Endothelial cell of umbilical vein (primary cell): Measurements from ENCODE around the gene MLF2. TPM values are rescaled to one million over a fixed set of nuclear protein-coding genes. Genes with fewer than 3 reads are reported as not detected.

Experiments used
- BruUV-seq: library from RNA; stranded (reverse); fragments of 400-500 nt; replicated peaks from 2 replicates; lab custom pipeline; 2021; lab: Mats Ljungman, UMichigan
- CTCF ChIA-PET: fragments of 300-600, 350-600 bp; sonication (Branson Sonifier 250); formaldehyde crosslinking; loops from one replicate; lab custom pipeline; 2021; ENCODE audit warnings: antibody characterized with exemption, inconsistent platforms; lab: Charles Lee
- POLR2A ChIA-PET: fragments of 300-600, 350-600 bp; sonication (Branson Sonifier 250); formaldehyde crosslinking; loops from one replicate; lab custom pipeline; 2021; ENCODE audit warnings: antibody characterized with exemption, inconsistent platforms; lab: Charles Lee
- DNase-seq: peaks from one replicate; pipeline ENCODE4 v3.0.0-alpha.2; 2011; ENCODE audit warnings: low read depth, low spot score
- FAIRE-seq: peaks from 2 replicates; lab custom pipeline; 2011; peaks lifted over from hg19 to GRCh38; lab: Jason Lieb, UNC
- H2AFZ ChIP-seq: 2 replicates; pipeline ENCODE4 v1.6.0; 2012; ENCODE audit warnings: low read depth, low read length, control low read depth, inconsistent platforms
- H3K27ac ChIP-seq: 2 replicates; pipeline ENCODE4 v1.5.1; 2011; ENCODE audit warnings: low read depth, mild to moderate bottlenecking, control low read depth, low read length, moderate library complexity; ENCODE audit not compliant: insufficient read depth
- H3K27me3 ChIP-seq, 2 experiments: 2 replicates each; pipeline versions ENCODE4 v1.6.0 to v1.6.1; 2011; ENCODE audit warnings: low read length in 2 of 2, mixed read lengths in 1 of 2; ENCODE audit not compliant: control insufficient read depth in 2 of 2, insufficient read depth in 2 of 2
- H3K36me3 ChIP-seq, 2 experiments: 2 replicates in 1 of 2; 3 replicates in 1 of 2; pipeline ENCODE4 v1.5.1; 2011; ENCODE audit warnings: low read length in 2 of 2, mild to moderate bottlenecking in 1 of 2, moderate library complexity in 1 of 2; ENCODE audit not compliant: control insufficient read depth in 2 of 2, insufficient read depth in 2 of 2; ENCODE audit errors: extremely low read depth in 1 of 2
- H3K4me1 ChIP-seq: 3 replicates; pipeline ENCODE4 v1.5.1; 2011; ENCODE audit warnings: mild to moderate bottlenecking, low read length; ENCODE audit not compliant: control insufficient read depth, insufficient read depth; ENCODE audit errors: extremely low read depth
- H3K4me2 ChIP-seq: 2 replicates; pipeline ENCODE4 v1.6.1; 2011; ENCODE audit warnings: low read length, control low read depth, mixed read lengths; ENCODE audit not compliant: insufficient read depth
- H3K4me3 ChIP-seq, 3 experiments: fragments of 200-600 bp in 1 of 3; sonication (generic), shearing (Covaris generic) in 1 of 3; replicated peaks in 1 of 3; 2 replicates each; pipeline ENCODE4 v1.5.1; 2011 to 2016; ENCODE audit warnings: control low read depth in 3 of 3, low read length in 3 of 3, mild to moderate bottlenecking in 2 of 3, inconsistent platforms in 1 of 3, low read depth in 1 of 3, moderate library complexity in 1 of 3; ENCODE audit not compliant: insufficient read depth in 1 of 3
- H3K79me2 ChIP-seq: 2 replicates; pipeline ENCODE4 v1.6.0; 2012; ENCODE audit warnings: low read length, inconsistent platforms; ENCODE audit not compliant: control insufficient read depth, insufficient read depth
- H3K9ac ChIP-seq: replicated peaks from 2 replicates; pipeline ENCODE3; 2011; ENCODE audit warnings: low read length, control low read depth; ENCODE audit not compliant: insufficient read depth; ENCODE audit errors: extremely low read depth
- H3K9me1 ChIP-seq: replicated peaks from 3 replicates; pipeline ENCODE4 v1.6.0; 2011; ENCODE audit warnings: mild to moderate bottlenecking, low read length; ENCODE audit not compliant: control insufficient read depth, insufficient read depth; ENCODE audit errors: extremely low read depth
- H3K9me3 ChIP-seq: replicated peaks from 2 replicates; pipeline ENCODE4 v1.5.1; 2012; ENCODE audit warnings: low read length, inconsistent platforms; ENCODE audit not compliant: control insufficient read depth, insufficient read depth
- H4K20me1 ChIP-seq: replicated peaks from 2 replicates; pipeline ENCODE3; 2011; ENCODE audit warnings: mild to moderate bottlenecking, low read length; ENCODE audit not compliant: control insufficient read depth, insufficient read depth; ENCODE audit errors: extremely low read depth
- CTCF ChIP-seq, 2 donors: IDR thresholded peaks; 1 replicate in 1 of 2; 2 replicates in 1 of 2; pipeline ENCODE4 v1.5.1; 2011; ENCODE audit warnings: low read length in 2 of 2, mild to moderate bottlenecking in 2 of 2, moderate library complexity in 2 of 2, control low read depth in 1 of 2, inconsistent platforms in 1 of 2, low read depth in 1 of 2; ENCODE audit not compliant: insufficient read depth in 1 of 2; ENCODE audit errors: extremely low read depth in 1 of 2
- EZH2 ChIP-seq: IDR thresholded peaks from 2 replicates; pipeline ENCODE4 v1.6.1; 2012; ENCODE audit warnings: borderline replicate concordance, low read depth, mild to moderate bottlenecking, moderate library complexity, low read length, inconsistent platforms; ENCODE audit not compliant: severe bottlenecking
- JUN ChIP-seq: IDR thresholded peaks from 2 replicates; pipeline ENCODE4 v1.6.1; 2011; ENCODE audit warnings: borderline replicate concordance, low read depth; ENCODE audit not compliant: insufficient read length, insufficient read depth
- POLR2A ChIP-seq: IDR thresholded peaks from 2 replicates; pipeline ENCODE4 v1.6.1; 2012; ENCODE audit warnings: low read depth, mild to moderate bottlenecking, control low read depth, low read length
- dilution Hi-C: fragments of 300-500 bp; cut with MboI; formaldehyde crosslinking; loops from one replicate; pipeline ENCODE4 v1.15.0; 2019; ENCODE audit warnings: low sequenced_read_pairs; ENCODE audit not compliant: extremely low pct_ligation_motif_present
- intact Hi-C: fragments of 100-400 bp; cut with micrococcal nuclease; formaldehyde crosslinking; loops from one replicate; pipeline ENCODE4 v1.10.0; 2022
- polyA plus RNA-seq, 4 experiments: library from polyadenylated mRNA; depleted of rRNA in 3 of 4; stranded (reverse) in 3 of 4; unstranded in 1 of 4; fragments of >200 nt; gene quantifications; 2 replicates each; pipeline versions ENCODE4 v1.2.1 to v1.2.3, GENCODE V29; 2011 to 2012; ENCODE audit warnings: missing spikeins in 1 of 4
- total RNA-seq: library from RNA; stranded (reverse); gene quantifications from 2 replicates; pipeline ENCODE4 v1.2.3, GENCODE V29; 2021

MLF2 gene
- total and polyA plus RNA-seq, 2 donors (not counting 3 experiments of a cell fraction or from before 2014, with no cell fraction given) = 147 to 306 TPM

GRCh38 chr12:6767353-6768319 lies 14.7 kb upstream of the MLF2 start:
- DNase-seq (peak; percentile 32), FAIRE-seq (peak; percentile 75)
- Histone ChIP-seq H3K79me2 (peaks cover 32% of the 10 kb centered on the region), H3K4me1 (peaks cover 38% of the 10 kb centered on the region), H3K9me1 (no peaks in the 10 kb centered on the region), H2AFZ (peak overlapping the region; percentile 14), H3K27me3 (no peaks in the 10 kb centered on the region), H4K20me1 (no peaks in the 10 kb centered on the region), H3K9ac (peak overlapping the region; percentile 66), H3K4me2 (peak overlapping the region; percentile 68), H3K4me3 (peak overlapping the region; percentile 70 to 91 (median 89)), H3K27ac (peak overlapping the region; percentile 36), H3K36me3 (peaks cover 0 to 23% of the 10 kb centered on the region in 2 experiments), H3K9me3 (no peaks in the 10 kb centered on the region)
- BruUV-seq = TSS peak; percentile 1
- ChIA-PET POLR2A (interaction anchor here (0.6 to 2.5 kb wide), 6 partner anchors 10 to 79 kb away, joined by 4 to 43 read pairs (median 12); partner anchors contain the start of genes COPS7A, GPR162, MLF2 and ZNF384), CTCF (interaction anchor here (1.0 to 8.4 kb wide), 16 partner anchors 10 to 162 kb away, joined by 3 to 234 read pairs (median 6); partner anchors contain the start of genes GPR162, MLF2 and USP5)
- peak; percentile 19 for TF ChIP-seq POLR2A
- TF ChIP-seq EZH2 = no peak
- dilution Hi-C loops = no loop called here
- intact Hi-C loops = loop anchor here (1.0 to 2.0 kb wide), 2 partner anchors 12 to 161 kb away; partner anchors contain the start of gene CHD4

GRCh38 chr12:6766651-6767349 lies 13.9 kb upstream of the MLF2 start:
- no peak overlapping the region for H2AFZ ChIP-seq
- TF ChIP-seq CTCF (IDR thresholded peaks at IDR 0.05; ENCODE audit: extremely low read depth in 1 of 2, insufficient read depth in 1 of 2, low read depth in 1 of 2, low read length in 2 of 2) (peak; percentile 60 to 64), JUN (no peak)
- intact Hi-C loops = loop anchor here (1.0 to 2.0 kb wide), 2 partner anchors 13 to 160 kb away; partner anchors contain the start of gene CHD4
- no peaks in the 10 kb centered on the region for H3K9me1 ChIP-seq
- peaks cover 0 to 23% of the 10 kb centered on the region in 2 experiments for H3K36me3 ChIP-seq
- H3K27ac ChIP-seq = peak overlapping the region; percentile 36
- peak overlapping the region; percentile 66 for H3K9ac ChIP-seq
- H3K4me1 ChIP-seq = peaks cover 38% of the 10 kb centered on the region
- H4K20me1 ChIP-seq = no peaks in the 10 kb centered on the region
- CTCF ChIA-PET = interaction anchor here (0.7 to 8.4 kb wide), 21 partner anchors 9 to 171 kb away, joined by 3 to 234 read pairs (median 5); partner anchors contain the start of genes COPS7A, GPR162, MLF2 and USP5
- peak; percentile 76 for DNase-seq
- BruUV-seq = TSS peak; percentile 5
- dilution Hi-C loops = no loop called here
- H3K79me2 ChIP-seq = peaks cover 32% of the 10 kb centered on the region
- no peaks in the 10 kb centered on the region for H3K27me3 ChIP-seq
- peak overlapping the region; percentile 68 for H3K4me2 ChIP-seq
- POLR2A ChIA-PET = interaction anchor here (0.6 to 2.5 kb wide), 10 partner anchors 11 to 146 kb away, joined by 3 to 43 read pairs (median 6); partner anchors contain the start of genes COPS7A, GPR162, MLF2 and SPSB2
- H3K9me3 ChIP-seq = no peaks in the 10 kb centered on the region
- peak; percentile 75 for FAIRE-seq
- peak overlapping the region; percentile 70 to 91 (median 89) for H3K4me3 ChIP-seq
